ENCODE results near the gene GREM1. TPM values are rescaled to one million over a fixed set of nuclear protein-coding genes. Genes with fewer than 3 reads are reported as not detected.

The GREM1 gene
- total and polyA plus RNA-seq, 2 of the 4 experiments (the other 2 are of a cell fraction): 848 to 852 TPM

DNA sequence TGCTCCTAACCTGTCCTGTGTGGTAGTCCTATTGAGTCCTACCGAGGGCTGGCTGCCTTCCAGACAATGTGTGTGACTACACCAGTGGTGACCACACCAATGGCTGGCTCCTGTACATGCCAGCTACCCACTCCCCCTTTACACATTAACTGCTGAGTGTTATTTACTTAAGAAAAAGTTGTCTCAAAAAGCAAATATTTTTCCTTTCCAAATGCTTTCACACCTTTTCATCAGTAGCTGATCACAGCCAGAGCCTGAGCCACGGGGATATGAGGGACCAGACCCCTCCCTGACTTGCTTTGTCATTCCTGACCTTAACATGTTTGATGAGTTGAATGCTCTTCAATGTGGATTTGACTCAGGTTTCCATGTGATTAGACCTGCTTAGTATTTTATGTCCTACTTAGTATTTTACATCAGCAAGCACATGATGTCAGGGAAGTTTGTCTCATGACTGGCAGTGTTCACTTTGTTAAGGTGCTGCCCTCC, 29.6 kb upstream of the GREM1 start:
- Histone ChIP-seq H3K18ac (ENCODE audit: low read depth, low read length) (peak overlapping the region; percentile 46; the same call in 1 of the 2 replicates), H3K9me1 (ENCODE audit: insufficient read depth, low read length) (peaks cover 14% of the 10 kb centered on the region), H4K20me1 (ENCODE audit: insufficient read depth, low read length) (no peaks in the 10 kb centered on the region), H2BK20ac (ENCODE audit: low read depth, low read length) (peak overlapping the region; percentile 57; the same call in 1 of the 2 replicates), H3K4me2 (ENCODE audit: low read depth, low read length) (no peak overlapping the region; the same call in 1 of the 2 replicates), H3K27ac (ENCODE audit: insufficient read depth, low read length) (no peak overlapping the region), H3K9ac (ENCODE audit: low read depth, low read length) (no peak overlapping the region), H3K4ac (ENCODE audit: low read depth, low read length) (0 out of 2 replicates have a peak overlapping the region, but pooled peaks have one; percentile 34), H4K5ac (ENCODE audit: low read depth, low read length) (no peak overlapping the region; the same call in 1 of the 2 replicates), H2AFZ (replicated peaks; ENCODE audit: low read length, poor library complexity) (no peak overlapping the region), H4K8ac (ENCODE audit: low read depth in 2 of 2, low read length in 2 of 2) (0 out of 4 replicates have a peak overlapping the region, but pooled peaks have one; percentile 3 to 53), H3K14ac (replicated peaks; ENCODE audit: low read depth, low read length) (peak overlapping the region; percentile 8; the same call in 1 of the 2 replicates), H2BK15ac (ENCODE audit: low read depth, low read length) (peak overlapping the region; percentile 79; the same call in 1 of the 3 replicates), H2BK5ac (ENCODE audit: low read depth, low read length, poor library complexity, severe bottlenecking) (no peak overlapping the region), H4K91ac (ENCODE audit: insufficient read depth, low read depth, low read length) (peak overlapping the region; percentile 31; the same call in 1 of the 2 replicates), H2BK120ac (ENCODE audit: low read depth, low read length) (peak overlapping the region; percentile 2; the same call in 1 of the 2 replicates), H3K23ac (ENCODE audit: low read depth, low read length) (0 out of 2 replicates have a peak overlapping the region, but pooled peaks have one; percentile 18), H3K9me3 (ENCODE audit: control insufficient read depth, insufficient read depth, low read length) (no peaks in the 10 kb centered on the region), H3K4me3 (ENCODE audit: insufficient read depth, low read depth, low read length) (no peak overlapping the region), H3K79me1 (ENCODE audit: low read depth in 1 of 2, low read length in 2 of 2) (peaks cover 0 to 13% of the 10 kb centered on the region in 2 experiments; a peak in 2 of 4 replicates), H3K36me3 (ENCODE audit: control insufficient read depth, insufficient read depth, low read length) (no peaks in the 10 kb centered on the region), H3K56ac (ENCODE audit: extremely low read depth, insufficient read depth, low read length) (no peak overlapping the region), H3K27me3 (ENCODE audit: control insufficient read depth, insufficient read depth, low read length) (no peaks in the 10 kb centered on the region; the same call in 1 of the 2 replicates), H3K4me1 (ENCODE audit: control insufficient read depth, insufficient read depth, low read length) (peaks cover 16% of the 10 kb centered on the region), H2AK9ac (replicated peaks; ENCODE audit: low read depth, low read length, poor library complexity) (no peak overlapping the region), H2AK5ac (ENCODE audit: low read depth, low read length) (peak overlapping the region; percentile 84)
- no peak for TF ChIP-seq RFX5 (IDR thresholded peaks at IDR 0.05; ENCODE audit: low read depth, low read length)
- no peak for TF ChIP-seq RCOR1 (IDR thresholded peaks at IDR 0.05; ENCODE audit: insufficient replicate concordance, low read length)
- TF ChIP-seq RAD21 (IDR thresholded peaks at IDR 0.05; ENCODE audit: low read length): no peak
- TF ChIP-seq CEBPB (IDR thresholded peaks at IDR 0.05; ENCODE audit: low read depth, low read length): no peak
- TF ChIP-seq NFE2L2 (IDR thresholded peaks at IDR 0.05; ENCODE audit: low read depth, low read length): no peak
- TF ChIP-seq SMC3 (IDR thresholded peaks at IDR 0.05; ENCODE audit: low read depth, low read length): no peak
- TF ChIP-seq FOS (IDR thresholded peaks at IDR 0.05; ENCODE audit: low read depth, low read length): no peak
- no peak for TF ChIP-seq CHD1 (IDR thresholded peaks at IDR 0.05; ENCODE audit: low read depth, low read length)
- TF ChIP-seq MAZ (IDR thresholded peaks at IDR 0.05; ENCODE audit: borderline replicate concordance, low read depth, low read length): no peak
- ChIA-PET CTCF (interaction anchor here (1.3 kb wide), 1 partner anchor 26 kb away, joined by 5 read pairs; no protein-coding TSS in a partner anchor), POLR2A (ENCODE audit: unreplicated experiment) (no interaction called here)
- no TSS peak for BruUV-seq (replicated peaks)
- intact Hi-C loops (cut with micrococcal nuclease) (no loop called here), in situ Hi-C loops (cut with MboI; ENCODE audit: low sequenced_read_pairs) (no loop called here), dilution Hi-C loops (cut with HindIII; ENCODE audit: low sequenced_read_pairs, unreplicated experiment) (no loop called here)
- DNase-seq (peak; percentile 41), ATAC-seq (ENCODE audit: low read depth) (no peak)
- WGBS, 2 experiments (ENCODE audit: extremely low coverage in 2 of 2, insufficient read length in 1 of 2): no CpG with 5 or more reads among the region's 2 CpGs
